Measurements from ENCODE around the gene TREML2. TPM values are rescaled to one million over a fixed set of nuclear protein-coding genes. Genes with fewer than 3 reads are reported as not detected.

The TREML2 gene
- total RNA-seq, 1 donor from 2014 or later: not detected

GRCh38 chr6:41174610-41175009 lies 26.3 kb downstream of the TREML2 start:
- no peak overlapping the region for H3K27ac ChIP-seq
- no peaks in the 10 kb centered on the region for H3K36me3 ChIP-seq
- no peaks in the 10 kb centered on the region for H3K27me3 ChIP-seq
- no peaks in the 10 kb centered on the region for H3K4me1 ChIP-seq
- TF ChIP-seq, protein P1, sequence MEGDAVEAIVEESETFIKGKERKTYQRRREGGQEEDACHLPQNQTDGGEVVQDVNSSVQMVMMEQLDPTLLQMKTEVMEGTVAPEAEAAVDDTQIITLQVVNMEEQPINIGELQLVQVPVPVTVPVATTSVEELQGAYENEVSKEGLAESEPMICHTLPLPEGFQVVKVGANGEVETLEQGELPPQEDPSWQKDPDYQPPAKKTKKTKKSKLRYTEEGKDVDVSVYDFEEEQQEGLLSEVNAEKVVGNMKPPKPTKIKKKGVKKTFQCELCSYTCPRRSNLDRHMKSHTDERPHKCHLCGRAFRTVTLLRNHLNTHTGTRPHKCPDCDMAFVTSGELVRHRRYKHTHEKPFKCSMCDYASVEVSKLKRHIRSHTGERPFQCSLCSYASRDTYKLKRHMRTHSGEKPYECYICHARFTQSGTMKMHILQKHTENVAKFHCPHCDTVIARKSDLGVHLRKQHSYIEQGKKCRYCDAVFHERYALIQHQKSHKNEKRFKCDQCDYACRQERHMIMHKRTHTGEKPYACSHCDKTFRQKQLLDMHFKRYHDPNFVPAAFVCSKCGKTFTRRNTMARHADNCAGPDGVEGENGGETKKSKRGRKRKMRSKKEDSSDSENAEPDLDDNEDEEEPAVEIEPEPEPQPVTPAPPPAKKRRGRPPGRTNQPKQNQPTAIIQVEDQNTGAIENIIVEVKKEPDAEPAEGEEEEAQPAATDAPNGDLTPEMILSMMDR (IDR thresholded peaks at IDR 0.05): no peak
- TF ChIP-seq POLR2A (IDR thresholded peaks at IDR 0.05): no peak
- no peak for TF ChIP-seq POLR2AphosphoS5 (IDR thresholded peaks at IDR 0.05; ENCODE audit: insufficient read depth in 1 of 2, low read depth in 1 of 2)
- DNase-seq (ENCODE audit: extremely low spot score in 2 of 2): no peak
- intact Hi-C loops (cut with DNase I): no loop called here
- no peaks in the 10 kb centered on the region for H3K9me3 ChIP-seq
- no peak overlapping the region for H3K4me3 ChIP-seq

GRCh38 chr6:41171908-41172307 lies 29.0 kb downstream of the TREML2 start:
- Histone ChIP-seq H3K4me3 (no peak overlapping the region), H3K9me3 (no peaks in the 10 kb centered on the region), H3K36me3 (no peaks in the 10 kb centered on the region), H3K27ac (no peak overlapping the region), H3K27me3 (no peaks in the 10 kb centered on the region), H3K4me1 (no peaks in the 10 kb centered on the region)
- no peak for TF ChIP-seq POLR2A (IDR thresholded peaks at IDR 0.05)
- TF ChIP-seq, protein P1 (IDR thresholded peaks at IDR 0.05): no peak
- TF ChIP-seq POLR2AphosphoS5 (IDR thresholded peaks at IDR 0.05; ENCODE audit: insufficient read depth in 1 of 2, low read depth in 1 of 2): no peak
- intact Hi-C loops (cut with DNase I): no loop called here
- peak in 1 of 2 donors; percentile 13 for DNase-seq (ENCODE audit: extremely low spot score in 2 of 2)

- no peaks in the 10 kb centered on the region for H3K9me3 ChIP-seq
- intact Hi-C loops (cut with DNase I): no loop called here
Measured at GRCh38 chr6:41170547-41171160, 30.3 kb downstream of the TREML2 start.

GRCh38 chr6:41167173-41167963 lies 33.6 kb downstream of the TREML2 start:
- H3K27ac ChIP-seq: no peak overlapping the region
- H3K4me1 ChIP-seq: no peaks in the 10 kb centered on the region
- H3K36me3 ChIP-seq: no peaks in the 10 kb centered on the region
- H3K27me3 ChIP-seq: no peaks in the 10 kb centered on the region
- TF ChIP-seq POLR2AphosphoS5 (IDR thresholded peaks at IDR 0.05; ENCODE audit: insufficient read depth in 1 of 2, low read depth in 1 of 2): no peak
- TF ChIP-seq POLR2A (IDR thresholded peaks at IDR 0.05): no peak
- TF ChIP-seq, protein P1 (IDR thresholded peaks at IDR 0.05): no peak
- intact Hi-C loops (cut with DNase I): no loop called here
- no peaks in the 10 kb centered on the region for H3K9me3 ChIP-seq
- H3K4me3 ChIP-seq: no peak overlapping the region
- DNase-seq (ENCODE audit: extremely low spot score in 2 of 2): peak; percentile 44 to 88

More at GRCh38 chr6:41170547-41171160, 30.3 kb downstream of the TREML2 start:
- TF ChIP-seq POLR2A (IDR thresholded peaks at IDR 0.05): no peak
- TF ChIP-seq, protein P1 (IDR thresholded peaks at IDR 0.05): no peak
- no peak for TF ChIP-seq POLR2AphosphoS5 (IDR thresholded peaks at IDR 0.05; ENCODE audit: insufficient read depth in 1 of 2, low read depth in 1 of 2)
- Histone ChIP-seq H3K27me3 (no peaks in the 10 kb centered on the region), H3K4me3 (no peak overlapping the region), H3K27ac (no peak overlapping the region), H3K36me3 (no peaks in the 10 kb centered on the region), H3K4me1 (no peaks in the 10 kb centered on the region)
- DNase-seq (ENCODE audit: extremely low spot score in 2 of 2): peak; percentile 64 to 79

Data from vagina (tissue), 2 donors.